IPS DF 4.7 (cell line): Measurements from ENCODE around the gene SYT5.
"Not testable (repeated sequence)": the region's sequence is repeated elsewhere in the genome, so short reads cannot be mapped to it uniquely, and the experiment has no call there.

Source experiments
- DNase-seq: peaks from one replicate; pipeline ENCODE4 v3.0.0-alpha.2; 2013; ENCODE audit warnings: low spot score; ENCODE audit errors: extremely low read depth

SYT5 gene

DNA sequence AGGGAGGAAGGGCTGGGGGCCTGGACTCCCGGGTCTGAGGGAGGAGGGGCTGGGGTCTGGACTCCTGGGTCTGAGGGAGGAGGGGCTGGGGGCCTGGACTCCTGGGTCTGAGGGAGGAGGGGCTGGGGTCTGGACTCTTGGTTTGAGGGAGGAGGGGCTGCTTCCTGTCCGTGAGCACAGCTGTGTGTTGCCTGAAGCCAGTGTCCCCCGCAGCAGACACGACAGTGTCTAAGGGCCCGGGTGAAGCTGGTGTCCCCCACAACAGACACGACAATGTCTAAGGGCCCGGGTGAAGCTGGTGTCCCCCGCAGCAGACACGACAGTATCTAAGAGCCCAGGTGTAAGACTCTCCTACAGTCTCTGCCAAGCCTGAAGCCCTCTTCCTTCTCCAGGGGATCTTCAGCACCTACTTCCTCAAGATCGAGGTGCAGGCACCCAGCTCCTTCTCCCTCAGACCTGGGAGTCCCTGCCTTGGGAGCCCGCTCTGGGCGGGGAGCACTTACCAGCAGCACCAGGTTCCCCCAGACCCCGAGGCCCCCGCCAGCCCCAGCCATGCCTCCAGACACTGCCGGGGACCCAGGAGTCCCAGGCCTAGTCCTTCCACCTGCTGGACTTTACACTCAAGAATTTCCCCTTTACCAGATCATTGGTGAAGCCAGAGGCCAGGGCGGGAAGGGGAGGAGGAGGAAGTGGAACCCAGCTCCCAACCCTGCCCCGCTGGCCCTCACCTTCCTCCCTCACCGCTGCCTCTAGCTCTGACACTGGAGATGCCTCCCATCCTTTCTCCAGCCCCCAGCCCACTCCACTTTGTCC, 29.0 kb upstream of the SYT5 start, which contains the start of gene PTPRH:
PTPRH (minus strand) TSS at position 622 of the 813 bp plus-strand sequence; CDS start at position 554, 68 bp downstream.
- no peak for DNase-seq

DNA sequence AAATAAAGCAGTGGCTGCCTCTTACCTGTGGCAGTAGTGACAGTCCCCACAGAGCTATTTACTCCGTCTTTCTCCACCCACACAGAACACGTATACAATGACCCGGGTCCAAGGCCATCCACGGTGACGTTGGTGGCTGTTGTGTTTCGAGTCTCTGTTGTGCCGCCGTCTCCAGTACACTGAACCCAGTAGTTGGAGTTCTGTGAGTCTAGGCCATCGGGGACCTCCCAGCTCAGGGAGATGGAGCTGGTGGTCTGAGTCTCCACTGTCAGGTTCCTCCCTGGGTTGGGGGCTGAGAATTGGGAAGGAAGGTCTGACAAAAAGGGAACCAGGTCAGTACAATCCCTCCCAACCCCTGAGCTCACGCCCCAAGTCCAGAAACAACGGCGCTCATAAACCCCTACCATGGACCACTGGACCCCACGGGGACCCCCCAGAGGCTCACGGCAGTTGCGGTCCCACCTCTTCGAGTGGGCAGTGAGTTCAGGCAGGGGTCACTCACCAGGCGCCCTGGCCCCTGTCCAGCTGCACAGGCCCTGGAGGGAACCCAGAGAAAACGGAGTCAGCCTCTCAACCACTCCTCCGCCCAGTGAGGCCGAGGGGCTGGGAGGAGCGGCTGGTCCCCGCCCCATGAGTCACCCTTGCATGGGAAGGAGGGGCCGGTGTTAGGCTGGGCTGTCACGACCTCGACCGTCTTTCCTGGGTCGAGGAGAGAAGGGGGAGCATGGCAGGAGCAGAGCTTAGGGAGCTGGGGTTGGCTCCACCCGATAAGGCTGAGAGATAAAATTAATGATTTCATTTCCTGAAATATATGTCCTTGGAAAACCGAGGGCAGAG, 26.8 kb upstream of the SYT5 start:
- DNase-seq = no peak

DNA sequence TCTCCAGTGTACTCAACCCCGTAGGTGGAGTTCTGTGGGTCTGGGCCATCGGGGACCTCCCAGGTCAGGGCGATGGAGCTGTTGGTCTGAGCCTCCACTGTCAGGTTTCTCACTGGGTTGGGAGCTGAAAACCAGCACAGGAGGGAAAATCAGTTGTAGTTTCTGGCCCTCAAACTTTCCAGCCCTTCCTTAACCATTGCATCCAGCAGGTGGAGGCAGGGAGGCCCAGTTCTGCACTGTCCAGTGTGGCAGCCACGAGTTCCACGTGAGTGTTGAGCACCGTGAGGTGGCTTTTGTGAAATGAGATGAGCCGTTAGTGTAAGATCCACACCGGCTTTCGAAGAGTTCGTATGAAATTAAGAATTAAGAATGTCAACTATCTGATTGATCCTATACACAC, 22.1 kb upstream of the SYT5 start:
- not testable (repeated sequence) for DNase-seq

DNA sequence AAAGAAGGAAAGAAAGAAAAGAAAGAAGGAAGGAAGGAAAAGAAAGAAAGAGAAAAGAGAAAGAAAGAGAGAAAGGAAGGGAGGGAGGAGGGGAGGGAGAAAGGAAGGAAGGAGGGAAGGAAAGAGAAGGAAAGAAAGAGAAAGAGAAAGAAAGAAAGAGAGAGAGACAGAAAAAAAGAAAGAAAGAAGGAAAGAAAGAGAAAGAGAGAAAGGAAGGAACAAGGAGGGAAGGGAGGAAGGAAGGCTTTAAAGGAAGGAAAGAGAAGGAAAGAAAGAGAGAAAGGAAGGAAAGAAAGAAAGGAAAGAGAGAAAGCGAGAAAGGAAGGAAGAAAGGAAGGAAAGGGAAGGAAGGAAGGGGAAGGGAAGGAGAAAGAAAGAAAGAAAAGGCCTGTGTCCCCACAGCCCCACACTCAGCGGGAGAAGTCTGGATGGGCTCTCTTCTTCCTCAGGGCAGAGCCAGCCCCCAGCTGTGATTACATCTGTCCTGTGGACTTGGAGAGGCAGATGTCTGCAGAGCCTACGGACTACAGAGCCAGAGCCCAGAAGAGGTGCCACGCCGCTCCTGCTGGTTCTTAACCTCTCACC, 19.6 kb upstream of the SYT5 start:
- DNase-seq = no peak

DNA sequence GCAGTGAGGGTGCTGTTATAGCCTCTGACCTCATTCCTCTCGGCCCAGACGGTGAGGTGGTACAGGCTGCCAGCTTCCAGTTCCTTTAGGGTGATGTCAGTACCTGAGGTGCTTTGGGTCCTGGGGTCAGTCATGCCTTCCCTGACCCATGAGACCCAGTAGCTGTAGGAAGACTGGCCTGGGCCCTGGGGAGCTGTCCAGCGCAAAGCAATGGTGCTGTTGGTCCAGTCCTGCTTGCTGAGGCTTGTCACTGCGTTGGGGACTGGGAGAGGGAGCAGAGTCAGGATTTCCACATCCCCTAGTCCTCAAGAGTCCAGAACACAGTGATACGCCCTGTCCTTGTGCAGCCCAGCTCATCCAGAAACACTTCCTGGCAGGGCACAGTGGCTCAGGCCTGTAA, 18.6 kb upstream of the SYT5 start:
- no peak for DNase-seq

DNA sequence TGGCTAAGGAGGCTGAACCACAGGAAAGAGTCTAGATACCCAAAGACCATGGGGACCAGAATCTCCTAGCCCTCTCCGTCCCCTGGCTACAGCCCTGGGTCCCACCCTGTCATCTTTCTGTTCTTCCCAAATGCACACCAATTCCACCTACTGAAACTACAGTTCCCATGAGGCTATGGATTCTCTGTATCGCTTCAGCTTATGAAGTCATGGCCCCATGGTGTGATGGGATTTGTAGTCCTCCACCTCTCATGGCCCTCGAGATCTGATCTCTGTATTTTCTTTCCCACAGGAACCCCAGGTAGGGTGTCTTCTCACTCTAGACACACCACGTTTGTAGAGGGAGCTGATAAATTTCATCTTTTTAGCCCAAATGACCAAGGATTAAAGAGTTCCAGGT, 17.4 kb upstream of the SYT5 start:
- no peak for DNase-seq

DNA sequence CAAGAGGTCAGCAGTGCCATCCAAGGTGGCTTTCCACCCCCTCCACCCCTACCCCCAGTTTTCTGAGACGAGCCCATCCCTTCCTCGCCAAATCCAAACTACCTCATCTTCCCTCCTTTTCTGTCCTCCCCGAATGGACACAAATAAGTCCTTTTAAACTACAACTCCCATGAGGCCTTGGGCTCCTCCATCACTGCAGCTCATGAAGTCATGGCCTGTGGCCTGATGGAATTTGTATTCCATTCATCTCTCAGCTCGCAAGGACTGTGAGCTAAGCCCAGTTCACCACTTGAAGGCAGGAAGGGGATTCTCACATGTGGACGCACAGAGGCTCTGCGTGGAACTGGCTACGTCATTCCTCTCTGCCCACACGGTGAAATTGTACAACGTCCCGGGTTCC, 16.7 kb upstream of the SYT5 start:
- DNase-seq = no peak

DNA sequence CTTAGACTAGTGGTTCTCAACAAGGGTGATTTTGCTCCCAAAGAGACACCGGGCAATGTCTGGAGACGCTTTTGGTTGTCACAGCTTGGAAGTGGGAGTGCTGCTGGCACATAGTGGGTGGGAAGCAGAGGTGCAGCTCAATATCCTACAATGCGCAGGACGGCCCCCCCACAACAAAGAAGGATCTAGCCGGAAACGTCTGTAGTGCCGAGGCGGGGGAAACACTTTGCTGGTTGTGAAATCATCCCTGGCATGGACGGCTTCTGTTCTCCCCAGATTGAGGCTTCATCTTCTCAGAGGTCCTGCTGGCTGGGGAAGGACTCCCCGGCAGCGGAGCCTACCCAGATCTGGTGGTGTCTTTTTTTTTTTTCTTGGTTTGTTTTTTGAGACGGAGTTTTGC, 13.4 kb upstream of the SYT5 start:
- DNase-seq = no peak

DNA sequence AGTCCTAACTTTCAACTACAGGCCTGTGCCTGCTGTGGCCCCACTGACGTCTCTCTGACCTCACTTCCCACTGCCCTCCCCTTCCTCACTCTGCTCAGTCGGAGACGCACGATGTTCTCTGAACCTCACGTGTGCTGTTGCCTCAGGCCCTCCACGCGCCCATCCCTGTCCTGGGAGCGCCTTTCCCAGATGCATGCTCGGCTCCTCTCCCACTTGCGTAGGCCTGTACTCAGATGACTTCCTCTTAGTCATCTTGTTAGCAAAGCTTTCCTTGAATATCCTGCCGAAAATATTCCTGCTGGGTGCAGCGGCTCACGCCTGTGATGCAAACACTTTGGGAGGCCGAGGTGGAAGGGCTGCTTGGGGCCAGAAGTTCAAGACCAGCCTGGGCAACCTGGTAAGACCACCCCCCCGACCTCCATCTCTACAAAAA, 9.3 kb upstream of the SYT5 start:
- DNase-seq = no peak

DNA sequence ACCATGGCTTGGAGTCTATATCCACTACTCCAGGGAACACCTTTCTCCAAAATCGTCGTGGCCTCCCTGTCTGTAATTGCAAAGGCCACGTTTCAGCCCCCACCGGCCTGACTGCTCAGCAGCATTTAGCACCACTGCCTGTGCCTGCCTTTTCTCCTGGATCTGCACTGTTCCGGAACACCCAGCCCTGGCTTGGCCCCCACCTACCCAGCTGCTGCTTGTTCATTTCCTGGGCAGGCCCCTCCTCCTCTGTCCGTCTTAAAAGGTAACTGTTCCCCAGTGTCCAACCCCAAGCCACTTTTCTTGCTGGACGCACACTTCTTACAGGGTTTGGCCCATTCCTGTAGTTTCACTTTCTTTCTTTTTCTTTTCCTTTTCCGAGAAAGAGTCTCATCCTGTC, 8.5 kb upstream of the SYT5 start:
- no peak for DNase-seq

DNA sequence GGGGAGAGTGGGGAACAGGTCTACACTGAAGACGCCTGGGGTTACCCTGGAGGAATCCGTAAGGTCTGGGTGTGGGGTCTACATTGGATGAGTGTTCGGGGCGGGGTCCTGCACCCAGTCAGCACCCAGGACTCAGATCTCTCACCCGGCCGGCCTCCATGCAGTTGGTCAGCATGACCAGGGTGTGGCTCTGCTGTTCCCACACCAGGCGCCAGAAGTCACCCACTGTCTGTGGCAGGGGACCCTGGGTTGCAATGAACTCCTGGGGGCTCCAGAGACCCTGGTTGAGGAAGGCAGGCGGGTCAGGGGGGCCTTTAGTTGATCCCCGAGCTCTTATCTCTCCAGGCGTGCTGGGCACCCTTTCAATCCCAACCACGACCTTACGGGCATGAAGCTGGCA, 6.0 kb upstream of the SYT5 start:
- no peak for DNase-seq

DNA sequence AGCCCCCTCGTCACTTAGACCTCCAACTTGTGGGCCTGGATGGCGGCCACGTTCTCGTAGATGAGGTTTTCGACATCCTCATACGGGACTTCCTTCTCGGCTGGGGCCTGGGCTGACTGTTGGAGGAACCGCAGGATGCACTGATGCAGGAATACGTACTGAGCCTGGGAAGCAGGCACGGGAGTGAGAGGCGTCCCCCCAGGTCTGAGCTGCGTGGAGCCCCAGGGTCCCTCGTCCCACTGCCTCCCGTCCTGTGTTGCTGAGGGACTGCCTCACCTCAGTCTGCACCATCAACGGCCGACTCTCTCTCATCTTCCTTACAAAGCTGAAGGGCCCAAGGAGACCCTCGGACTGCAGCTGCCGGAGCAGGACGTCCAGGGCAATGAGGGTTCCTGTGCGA, 1.7 kb upstream of the SYT5 start:
- DNase-seq = no peak

DNA sequence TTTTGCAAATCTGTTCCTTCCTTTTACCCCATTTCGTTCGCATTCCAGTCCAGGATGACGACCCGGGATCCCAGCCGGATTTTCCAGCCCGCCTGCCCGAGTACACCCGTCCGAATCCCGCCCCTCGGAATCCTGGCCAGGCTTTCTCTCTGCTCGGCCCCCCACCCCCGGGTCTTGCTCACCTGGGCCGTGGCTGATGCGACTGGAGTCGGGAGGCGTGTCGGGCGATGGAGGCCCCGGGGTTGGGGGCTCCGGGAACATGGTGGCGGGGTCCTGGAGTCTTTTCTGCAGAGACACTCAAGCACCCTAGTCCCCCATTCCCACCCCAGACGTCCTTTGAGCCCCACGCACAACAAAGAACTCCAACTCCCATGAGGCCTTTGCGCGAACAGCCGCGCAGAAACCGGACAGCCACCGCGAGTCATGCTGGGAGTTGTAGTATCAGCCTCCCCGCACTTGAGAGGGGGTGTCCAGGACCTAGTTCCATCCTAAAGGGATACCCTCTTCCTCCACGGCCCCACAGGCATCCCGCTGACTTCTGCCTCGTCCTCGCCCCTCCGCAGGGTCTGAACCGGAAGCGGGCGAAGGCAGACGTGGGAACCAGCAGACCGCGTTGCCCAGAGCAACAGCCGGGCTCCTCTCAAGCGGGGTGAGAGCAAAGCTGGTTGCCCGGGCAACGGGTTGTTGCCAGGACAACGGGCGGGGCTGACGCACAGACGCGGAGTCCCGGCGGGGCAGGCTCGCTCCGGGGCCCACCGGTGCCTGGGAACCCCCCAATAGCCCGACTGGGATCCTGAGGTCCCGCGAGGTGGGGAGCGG, 1.1 kb downstream of the SYT5 start:
- DNase-seq = no peak

DNA sequence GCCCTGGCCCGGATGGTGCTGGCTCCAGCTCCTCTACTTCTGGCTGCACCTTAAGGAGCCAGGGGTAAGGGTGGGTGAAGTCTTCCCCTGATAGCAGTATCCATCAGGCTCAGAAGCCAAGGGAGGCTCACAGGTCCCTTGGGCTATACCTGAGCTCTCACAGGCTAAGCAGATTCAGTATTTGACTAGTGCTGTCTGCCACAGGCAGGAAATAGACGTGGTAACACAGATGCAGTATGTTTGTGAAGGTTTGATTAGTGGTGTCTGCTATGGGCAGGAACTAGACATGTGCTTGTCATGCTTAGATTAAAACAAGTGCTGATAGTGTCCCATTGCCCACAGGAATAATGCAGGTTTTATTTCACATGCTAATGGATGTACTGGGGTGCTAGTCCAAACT, 4.0 kb downstream of the SYT5 start:
- no peak for DNase-seq

DNA sequence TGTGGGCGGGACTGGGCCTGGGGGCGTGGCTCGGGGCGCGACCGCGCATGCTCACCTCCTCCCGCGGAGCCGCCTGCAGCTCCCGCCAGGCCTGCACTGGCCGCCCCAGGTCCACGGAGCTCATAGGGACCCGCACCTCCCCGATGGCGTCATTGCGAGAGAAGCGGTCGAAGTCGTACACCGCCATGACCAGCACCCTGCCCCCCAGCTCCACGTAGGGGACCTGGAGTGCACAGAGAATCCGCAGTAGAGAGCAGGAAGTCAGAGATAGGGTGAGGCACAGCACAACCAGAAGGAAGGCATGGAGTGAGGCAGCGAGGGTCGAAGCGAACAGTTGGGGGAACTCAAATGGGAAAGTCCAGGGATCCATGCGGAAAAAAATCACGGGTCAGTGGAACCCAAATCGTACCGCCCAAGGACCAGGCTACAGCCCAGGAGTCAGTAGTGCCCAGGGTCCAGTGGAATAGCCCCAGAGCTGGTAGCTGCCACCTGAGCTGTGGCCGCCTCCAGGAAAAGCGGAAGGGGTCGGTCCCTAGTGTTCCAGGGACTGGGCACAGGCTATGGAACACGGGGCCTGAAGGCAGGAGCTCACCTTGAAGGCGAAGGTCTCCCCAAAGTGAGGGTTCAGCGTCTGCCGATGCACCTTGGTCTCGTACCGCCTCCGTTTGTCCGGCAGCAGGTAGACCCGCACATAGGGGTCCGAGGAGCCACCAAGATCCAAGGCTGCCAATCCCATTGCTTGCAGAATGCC, 4.8 kb downstream of the SYT5 start:
- no peak for DNase-seq

DNA sequence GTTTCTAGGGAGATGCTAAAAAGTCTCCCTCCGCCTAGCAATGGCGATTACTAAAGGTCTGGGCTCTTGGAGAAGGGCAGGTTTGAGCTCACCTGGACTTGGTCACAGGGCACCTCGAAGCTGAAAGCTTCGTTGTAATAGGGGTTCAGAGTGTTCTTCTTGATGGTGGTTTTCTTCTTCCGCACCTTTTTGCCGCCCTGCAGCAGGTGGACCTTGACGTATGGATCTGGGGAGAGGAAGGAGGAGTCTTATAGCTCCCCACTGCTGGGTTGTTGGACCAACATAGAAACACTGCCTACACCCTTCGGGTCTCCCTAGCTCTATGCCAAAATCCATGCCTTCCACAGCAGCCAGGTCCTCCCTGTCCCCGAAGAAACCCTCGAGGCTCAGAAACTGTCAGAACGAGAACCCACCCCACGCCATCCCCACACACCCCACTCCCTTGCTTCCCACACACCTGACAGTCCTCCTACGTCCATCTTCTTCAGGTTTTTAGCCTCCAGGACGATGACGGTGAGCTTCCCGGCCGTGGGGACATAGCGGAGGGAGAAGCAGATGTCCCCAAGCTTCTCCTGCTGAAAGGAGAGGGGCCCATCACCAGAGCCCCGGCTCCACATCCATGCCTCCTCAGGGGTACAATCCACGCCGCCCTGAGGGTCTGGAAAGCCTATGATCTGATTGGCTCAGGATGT, 5.5 kb downstream of the SYT5 start:
- DNase-seq = no peak

DNA sequence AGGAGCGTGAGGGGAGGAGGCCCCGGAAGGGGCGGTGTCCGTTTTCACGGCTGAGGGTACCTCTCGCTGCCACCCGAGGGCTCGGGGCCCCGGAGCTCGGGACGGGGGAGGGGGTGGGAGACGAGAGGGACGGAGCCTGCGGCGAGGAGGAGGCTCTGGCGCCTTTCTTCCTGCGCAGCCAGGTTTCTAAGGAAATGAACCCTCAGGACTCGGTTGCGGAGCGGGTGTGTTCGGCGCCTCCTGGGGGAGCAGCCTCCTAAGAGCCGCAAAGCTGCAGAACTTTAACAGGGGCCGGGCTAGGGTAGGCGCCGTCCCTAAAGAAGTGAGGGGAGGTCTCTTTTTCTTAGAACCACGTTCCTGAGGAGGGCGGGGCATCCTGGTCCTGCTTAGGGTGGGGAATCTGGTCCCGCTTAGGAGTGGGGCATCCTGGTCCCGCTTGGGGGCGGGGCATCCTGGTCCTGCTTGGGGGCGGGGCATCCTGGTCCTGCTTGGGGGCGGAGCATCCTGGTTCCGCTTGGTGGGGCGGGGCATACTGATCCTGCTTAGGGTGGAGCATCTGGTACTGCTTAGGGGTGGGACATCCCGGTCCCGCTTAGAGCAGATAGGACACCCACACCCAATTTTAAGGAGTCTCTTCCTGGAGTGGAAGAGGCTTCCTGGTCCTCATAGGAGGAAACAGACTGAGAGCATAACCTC, 6.2 kb downstream of the SYT5 start:
- no peak for DNase-seq

DNA sequence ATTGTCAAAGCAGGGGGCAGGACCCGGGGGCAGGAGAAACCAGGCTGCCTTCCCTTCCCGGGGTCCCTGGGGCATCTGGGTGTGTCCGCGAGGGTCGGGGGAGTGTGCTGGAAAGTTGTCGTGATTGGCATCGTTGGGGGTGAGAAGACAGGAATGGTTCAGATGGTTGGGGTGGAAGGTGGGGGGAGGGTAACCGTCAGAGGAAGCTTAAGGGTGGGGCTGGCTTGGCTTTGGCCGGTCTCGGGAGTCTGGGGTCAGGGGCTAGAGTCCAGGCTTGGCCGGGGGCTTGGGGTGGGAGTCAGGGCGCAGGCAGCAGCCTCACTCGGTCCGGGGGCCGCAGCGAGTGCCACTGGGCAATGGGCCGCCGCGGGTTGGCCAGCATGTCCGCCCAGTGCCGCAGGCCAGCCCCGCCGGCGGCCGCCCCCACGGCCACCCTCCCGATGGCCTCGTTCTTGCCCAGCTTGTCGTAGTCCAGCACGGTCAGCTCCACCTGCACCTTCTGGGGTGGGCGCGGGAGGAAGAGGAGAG, 6.8 kb downstream of the SYT5 start:
- DNase-seq = no peak

DNA sequence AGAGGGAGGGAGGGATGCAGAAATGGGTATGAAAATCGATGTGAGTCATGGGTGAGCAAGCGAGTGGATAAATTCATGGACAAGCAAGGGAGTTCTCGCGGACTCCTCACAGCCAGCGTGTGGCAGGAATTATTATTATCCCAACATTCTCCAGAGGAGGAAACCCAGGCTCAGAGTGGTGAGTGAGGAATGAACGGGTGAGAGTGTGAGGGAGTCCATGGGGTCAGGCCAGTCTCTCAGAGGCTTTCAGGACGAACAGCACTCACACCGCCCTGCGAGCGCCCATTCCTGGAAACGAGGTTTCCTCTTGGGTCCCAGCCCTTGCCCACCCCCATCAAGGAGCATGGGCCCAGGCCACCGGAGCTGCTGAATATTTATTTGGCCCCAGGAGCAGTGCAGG, 7.3 kb downstream of the SYT5 start:
- no peak for DNase-seq
